Measurements from ENCODE around the gene BEND6. TPM values are rescaled to one million over a fixed set of nuclear protein-coding genes. Genes with fewer than 3 reads are reported as not detected.

BEND6 gene
- total RNA-seq, 1 donor from 2014 or later = 2.3 TPM

DNA sequence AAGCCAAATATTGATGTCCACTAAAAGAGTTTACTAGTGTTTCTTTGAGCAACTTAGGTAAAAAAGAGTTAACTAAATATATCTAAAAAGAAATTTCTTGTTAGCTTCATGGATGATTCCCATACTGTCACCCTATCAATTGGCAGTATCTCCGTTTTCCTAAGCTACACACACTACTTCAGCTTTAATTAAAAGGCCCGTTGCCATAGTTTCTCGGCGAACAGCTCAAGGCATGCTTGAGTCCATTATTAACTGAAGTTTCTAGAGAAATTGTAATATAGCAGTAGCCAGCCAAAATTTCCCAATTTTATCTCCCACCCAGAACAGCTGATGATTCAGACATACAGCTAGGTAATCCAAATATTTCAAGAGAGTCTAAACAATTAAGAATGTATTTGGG is 20.0 kb upstream of the BEND6 start:
- TF ChIP-seq CTCF (conservative IDR thresholded peaks at IDR 0.05) = no peak
- DNase-seq (ENCODE audit: low read depth, low spot score) = no peak
- H3K9me3 Mint-ChIP-seq = peaks cover 3% of the 10 kb centered on the region
- H3K4me1 Mint-ChIP-seq = peaks cover 5% of the 10 kb centered on the region
- no peak overlapping the region for H3K27ac Mint-ChIP-seq (ENCODE audit: unreplicated experiment)
- H3K27me3 Mint-ChIP-seq (ENCODE audit: low read depth) = no peaks in the 10 kb centered on the region
- no peaks in the 10 kb centered on the region for H3K36me3 Mint-ChIP-seq (ENCODE audit: low read depth)
- H3K4me3 Mint-ChIP-seq = no peak overlapping the region

DNA sequence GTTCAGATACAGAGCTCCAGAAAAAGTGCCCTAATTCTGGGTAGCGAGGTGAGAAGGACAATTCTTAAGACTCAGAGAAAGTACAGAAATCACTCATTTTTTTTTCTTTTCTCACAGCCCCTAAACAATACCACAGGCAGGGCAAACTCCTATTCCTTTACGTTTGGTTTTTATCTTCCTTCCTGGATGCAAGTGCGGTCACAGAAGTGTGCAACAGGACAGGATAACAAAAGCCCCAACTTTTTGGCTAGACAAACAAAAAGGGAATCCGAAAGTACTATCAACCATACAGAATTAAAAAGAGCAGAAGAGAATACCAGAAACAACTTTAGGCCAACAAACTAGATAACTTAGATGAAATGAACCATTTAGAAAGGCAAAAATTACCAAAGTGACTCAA is 18.4 kb upstream of the BEND6 start:
- Mint-ChIP-seq H3K27ac (ENCODE audit: unreplicated experiment) (no peak overlapping the region), H3K4me1 (peaks cover 5% of the 10 kb centered on the region), H3K36me3 (ENCODE audit: low read depth) (no peaks in the 10 kb centered on the region), H3K27me3 (ENCODE audit: low read depth) (no peaks in the 10 kb centered on the region), H3K9me3 (peaks cover 7% of the 10 kb centered on the region), H3K4me3 (no peak overlapping the region)
- no peak for DNase-seq (ENCODE audit: low read depth, low spot score)
- no peak for TF ChIP-seq CTCF (conservative IDR thresholded peaks at IDR 0.05)

- Mint-ChIP-seq H3K27ac (ENCODE audit: unreplicated experiment) (no peak overlapping the region), H3K9me3 (peaks cover 12% of the 10 kb centered on the region), H3K4me1 (peaks cover 5% of the 10 kb centered on the region), H3K36me3 (ENCODE audit: low read depth) (peaks cover 3% of the 10 kb centered on the region), H3K4me3 (no peak overlapping the region), H3K27me3 (ENCODE audit: low read depth) (no peaks in the 10 kb centered on the region)
- no peak for TF ChIP-seq CTCF (conservative IDR thresholded peaks at IDR 0.05)
- no peak for DNase-seq (ENCODE audit: low read depth, low spot score)
These were observed 16.2 kb upstream of the BEND6 start for GRCh38 chr6:56938649-56939191.

DNA sequence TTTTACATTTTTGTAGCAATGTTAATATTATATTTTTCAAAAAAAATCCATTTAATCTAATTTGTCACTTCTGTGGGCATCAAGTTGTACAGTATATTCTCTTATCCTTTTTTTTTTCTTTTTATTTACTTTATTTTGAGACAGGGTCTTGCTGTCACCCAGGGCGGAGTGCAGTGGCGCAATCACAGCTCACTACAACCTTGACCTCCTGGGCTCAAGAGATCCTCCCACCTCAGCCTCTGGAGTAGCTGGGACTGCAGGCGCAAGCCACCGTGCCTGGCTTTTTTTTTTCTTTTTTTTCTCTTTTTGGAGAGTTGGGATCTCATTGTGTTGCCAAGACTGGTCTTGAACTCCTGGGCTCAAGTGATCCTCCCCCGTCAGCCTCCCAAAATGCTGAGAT is 14.4 kb upstream of the BEND6 start:
- Mint-ChIP-seq H3K36me3 (ENCODE audit: low read depth) (peaks cover 3% of the 10 kb centered on the region), H3K27me3 (ENCODE audit: low read depth) (no peaks in the 10 kb centered on the region), H3K4me1 (no peaks in the 10 kb centered on the region), H3K27ac (ENCODE audit: unreplicated experiment) (no peak overlapping the region), H3K4me3 (no peak overlapping the region), H3K9me3 (peaks cover 12% of the 10 kb centered on the region)
- TF ChIP-seq CTCF (conservative IDR thresholded peaks at IDR 0.05) = no peak
- DNase-seq (ENCODE audit: low read depth, low spot score) = no peak

- Mint-ChIP-seq H3K9me3 (peaks cover 12% of the 10 kb centered on the region), H3K36me3 (ENCODE audit: low read depth) (peaks cover 3% of the 10 kb centered on the region), H3K27me3 (ENCODE audit: low read depth) (no peaks in the 10 kb centered on the region), H3K27ac (ENCODE audit: unreplicated experiment) (no peak overlapping the region), H3K4me3 (no peak overlapping the region), H3K4me1 (no peaks in the 10 kb centered on the region)
- no peak for DNase-seq (ENCODE audit: low read depth, low spot score)
- TF ChIP-seq CTCF (conservative IDR thresholded peaks at IDR 0.05) = no peak
These were observed 13.9 kb upstream of the BEND6 start for GRCh38 chr6:56940977-56941376.

DNA sequence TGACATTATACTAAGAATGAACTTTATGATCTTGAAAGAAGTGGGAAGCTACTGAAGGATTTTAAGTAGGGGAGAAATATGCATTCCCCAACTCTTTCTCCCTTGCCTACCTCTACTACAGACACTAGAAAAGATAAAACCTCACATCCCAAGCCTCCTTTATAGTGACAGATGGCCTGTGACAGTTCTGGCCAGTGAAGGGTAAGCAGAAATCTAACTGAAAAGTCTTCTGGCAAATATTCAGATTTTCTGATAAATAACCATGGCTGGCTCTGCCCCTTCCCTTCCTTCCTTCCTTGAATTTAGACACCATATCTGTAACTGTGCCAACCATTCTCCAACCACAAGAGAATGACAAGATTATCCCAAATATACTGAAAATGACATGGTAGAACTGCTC is 10.2 kb upstream of the BEND6 start:
- peaks cover 10% of the 10 kb centered on the region for H3K9me3 Mint-ChIP-seq
- H3K27me3 Mint-ChIP-seq (ENCODE audit: low read depth) = no peaks in the 10 kb centered on the region
- DNase-seq (ENCODE audit: low read depth, low spot score) = no peak
- H3K27ac Mint-ChIP-seq (ENCODE audit: unreplicated experiment) = no peak overlapping the region
- no peaks in the 10 kb centered on the region for H3K4me1 Mint-ChIP-seq
- no peak for TF ChIP-seq CTCF (conservative IDR thresholded peaks at IDR 0.05)
- H3K4me3 Mint-ChIP-seq = no peak overlapping the region
- H3K36me3 Mint-ChIP-seq (ENCODE audit: low read depth) = peaks cover 3% of the 10 kb centered on the region
